Type B pancreatic cell (in vitro differentiated cells): ENCODE results near the gene ADM5. TPM values are rescaled to one million over a fixed set of nuclear protein-coding genes. Genes with fewer than 3 reads are reported as not detected.
A peak's percentile ranks its signal among the peaks of the same experiment; 100 is the strongest.

Source experiments
- DNase-seq: peaks from one replicate; pipeline ENCODE4 v3.0.0; 2021; ENCODE audit warnings: mixed read lengths; ENCODE audit not compliant: unreplicated experiment; ENCODE audit errors: extremely low spot score
- H3K27ac Mint-ChIP-seq: 2 replicates; pipeline ENCODE4 v1.8.0; 2021; ENCODE audit warnings: mild to moderate bottlenecking, mixed read lengths
- H3K27me3 Mint-ChIP-seq: 2 replicates; pipeline ENCODE4 v1.8.0; 2021; ENCODE audit warnings: mixed read lengths
- H3K36me3 Mint-ChIP-seq: 2 replicates; pipeline ENCODE4 v1.8.0; 2021; ENCODE audit warnings: mixed read lengths
- H3K4me1 Mint-ChIP-seq: one replicate; pipeline ENCODE4 v1.8.0; 2021; ENCODE audit warnings: mixed read lengths; ENCODE audit not compliant: unreplicated experiment
- H3K4me3 Mint-ChIP-seq: 2 replicates; pipeline ENCODE4 v1.8.0; 2021; ENCODE audit warnings: mild to moderate bottlenecking, mixed read lengths
- H3K9me3 Mint-ChIP-seq: 2 replicates; pipeline ENCODE4 v1.8.0; 2021; ENCODE audit warnings: mixed read lengths
- total RNA-seq: library from RNA; stranded (reverse); gene quantifications from 2 replicates; pipeline ENCODE4 v1.2.1, GENCODE V29; 2021; ENCODE audit warnings: low replicate concordance
- TF ChIP-seq, protein P1 (sequence below): fragments of 200-600 bp; sonication (generic); conservative IDR thresholded peaks from 2 replicates; pipeline ENCODE4 v1.5.0; 2021; ENCODE audit warnings: antibody characterized with exemption, mild to moderate bottlenecking

ADM5 gene
- total RNA-seq, 1 donor from 2014 or later = 3.2 TPM

- H3K4me3 Mint-ChIP-seq = peak overlapping the region; percentile 98
- no peaks in the 10 kb centered on the region for H3K9me3 Mint-ChIP-seq
- peak; percentile 99 for DNase-seq
- H3K27ac Mint-ChIP-seq = peak overlapping the region; percentile 99
- peaks cover 16% of the 10 kb centered on the region for H3K4me1 Mint-ChIP-seq
- no peaks in the 10 kb centered on the region for H3K36me3 Mint-ChIP-seq
- TF ChIP-seq, protein P1, sequence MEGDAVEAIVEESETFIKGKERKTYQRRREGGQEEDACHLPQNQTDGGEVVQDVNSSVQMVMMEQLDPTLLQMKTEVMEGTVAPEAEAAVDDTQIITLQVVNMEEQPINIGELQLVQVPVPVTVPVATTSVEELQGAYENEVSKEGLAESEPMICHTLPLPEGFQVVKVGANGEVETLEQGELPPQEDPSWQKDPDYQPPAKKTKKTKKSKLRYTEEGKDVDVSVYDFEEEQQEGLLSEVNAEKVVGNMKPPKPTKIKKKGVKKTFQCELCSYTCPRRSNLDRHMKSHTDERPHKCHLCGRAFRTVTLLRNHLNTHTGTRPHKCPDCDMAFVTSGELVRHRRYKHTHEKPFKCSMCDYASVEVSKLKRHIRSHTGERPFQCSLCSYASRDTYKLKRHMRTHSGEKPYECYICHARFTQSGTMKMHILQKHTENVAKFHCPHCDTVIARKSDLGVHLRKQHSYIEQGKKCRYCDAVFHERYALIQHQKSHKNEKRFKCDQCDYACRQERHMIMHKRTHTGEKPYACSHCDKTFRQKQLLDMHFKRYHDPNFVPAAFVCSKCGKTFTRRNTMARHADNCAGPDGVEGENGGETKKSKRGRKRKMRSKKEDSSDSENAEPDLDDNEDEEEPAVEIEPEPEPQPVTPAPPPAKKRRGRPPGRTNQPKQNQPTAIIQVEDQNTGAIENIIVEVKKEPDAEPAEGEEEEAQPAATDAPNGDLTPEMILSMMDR = no peak
- no peaks in the 10 kb centered on the region for H3K27me3 Mint-ChIP-seq
These were observed 12.6 kb upstream of the ADM5 start for GRCh38 chr19:49676784-49677230.

GRCh38 chr19:49677231-49677900, 12.0 kb upstream of the ADM5 start, which contains the start of gene PRMT1:
Gene PRMT1 (plus strand): TSS chr19:49677271. CDS start chr19:49677281, 10 bp downstream.
- no peaks in the 10 kb centered on the region for H3K9me3 Mint-ChIP-seq
- H3K27ac Mint-ChIP-seq = peak within 1 kb of the TSS; percentile 99
- TF ChIP-seq, protein P1 = no peak
- no peaks in the 10 kb centered on the region for H3K36me3 Mint-ChIP-seq
- peak within 1 kb of the TSS; percentile 98 for H3K4me3 Mint-ChIP-seq
- peaks cover 11% of the 10 kb centered on the region for H3K4me1 Mint-ChIP-seq
- H3K27me3 Mint-ChIP-seq = no peaks in the 10 kb centered on the region
- DNase-seq = peak; percentile 83

GRCh38 chr19:49677901-49678674, 11.3 kb upstream of the ADM5 start:
- Mint-ChIP-seq H3K4me1 (peaks cover 9% of the 10 kb centered on the region), H3K27ac (peak overlapping the region; percentile 92), H3K4me3 (peak overlapping the region; percentile 92), H3K36me3 (no peaks in the 10 kb centered on the region), H3K9me3 (no peaks in the 10 kb centered on the region), H3K27me3 (no peaks in the 10 kb centered on the region)
- DNase-seq = peak; percentile 87
- TF ChIP-seq, protein P1 = peak; percentile 87

DNA sequence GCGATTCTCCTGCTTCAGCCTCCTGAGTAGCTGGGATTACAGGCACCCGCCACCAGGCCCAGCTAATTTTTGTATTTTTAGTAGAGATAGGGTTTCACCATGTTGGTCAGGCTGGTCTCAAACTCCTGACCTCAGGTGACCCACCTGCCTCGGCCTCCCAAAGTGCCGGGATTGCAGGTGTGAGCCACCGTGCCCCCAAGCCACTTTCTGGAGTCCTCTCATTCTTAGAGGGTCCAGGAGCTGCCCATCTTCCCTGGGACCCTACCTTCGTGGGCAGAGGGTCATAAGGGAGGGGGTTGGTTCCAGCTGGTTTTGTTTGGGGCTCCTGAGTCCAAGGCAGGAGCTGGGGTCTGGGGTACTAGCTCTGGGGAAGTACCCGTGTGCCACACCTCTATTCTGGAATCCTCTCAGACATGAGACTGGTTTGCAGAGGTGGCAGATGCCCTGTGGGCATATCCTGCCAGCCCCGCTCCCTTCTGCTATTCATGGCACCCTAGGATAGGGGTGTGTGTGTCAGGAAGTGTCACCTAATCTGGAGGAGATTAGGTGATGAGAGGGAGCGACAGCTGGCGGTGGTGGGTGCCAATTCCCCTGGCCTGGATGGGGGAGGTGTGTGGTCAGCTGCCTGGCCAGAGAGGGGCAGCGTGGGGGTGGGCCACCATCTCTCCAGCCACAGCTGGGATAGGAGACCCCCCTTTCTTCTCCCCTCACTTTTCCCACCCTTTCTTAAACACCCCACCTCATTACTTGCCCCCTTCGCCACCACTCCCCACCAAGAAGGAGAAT, 10.2 kb upstream of the ADM5 start:
- Mint-ChIP-seq H3K27ac (peak overlapping the region; percentile 64), H3K4me3 (peak overlapping the region; percentile 54), H3K9me3 (no peaks in the 10 kb centered on the region), H3K4me1 (peaks cover 9% of the 10 kb centered on the region), H3K36me3 (peaks cover 4% of the 10 kb centered on the region), H3K27me3 (no peaks in the 10 kb centered on the region)
- TF ChIP-seq, protein P1 = no peak
- DNase-seq = no peak

DNA sequence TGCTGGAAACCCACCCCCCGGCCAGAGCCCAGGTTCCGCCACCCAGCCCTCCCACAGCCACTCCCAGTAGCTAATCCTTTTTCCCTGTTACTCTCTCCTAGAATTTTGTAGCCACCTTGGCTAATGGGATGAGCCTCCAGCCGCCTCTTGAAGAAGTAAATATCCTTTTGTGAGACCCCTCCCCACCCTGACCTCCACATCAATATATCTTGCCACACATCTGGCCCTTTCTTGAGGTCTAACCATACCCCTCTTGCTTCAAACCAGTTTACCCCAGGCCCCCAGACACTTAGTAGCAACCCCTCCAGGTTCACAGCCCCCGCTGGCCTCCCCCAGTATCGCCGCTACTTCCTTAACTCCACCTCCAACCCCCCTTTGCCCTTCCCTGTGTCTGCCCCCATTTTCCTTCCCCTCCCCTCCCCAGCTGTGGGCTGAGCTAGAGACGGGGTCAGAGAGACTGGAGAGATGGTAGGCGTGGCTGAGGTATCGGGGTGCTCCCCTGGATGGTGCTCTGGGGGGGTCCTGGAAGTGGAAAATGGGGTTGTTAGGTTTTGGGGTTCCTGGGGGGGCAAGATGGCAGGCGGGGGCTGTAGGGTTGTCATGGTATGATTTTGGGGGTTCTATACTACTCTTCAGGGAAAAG, 9.5 kb upstream of the ADM5 start:
- Mint-ChIP-seq H3K27me3 (no peaks in the 10 kb centered on the region), H3K36me3 (peaks cover 5% of the 10 kb centered on the region), H3K4me3 (peak overlapping the region; percentile 76), H3K4me1 (peaks cover 9% of the 10 kb centered on the region), H3K9me3 (no peaks in the 10 kb centered on the region), H3K27ac (peak overlapping the region; percentile 64)
- DNase-seq = peak; percentile 62
- TF ChIP-seq, protein P1 = no peak
